ENCODE data around the gene UBIAD1.
"Not testable (repeated sequence)": the region's sequence is repeated elsewhere in the genome, so short reads cannot be mapped to it uniquely, and the experiment has no call there.

The UBIAD1 gene

DNA sequence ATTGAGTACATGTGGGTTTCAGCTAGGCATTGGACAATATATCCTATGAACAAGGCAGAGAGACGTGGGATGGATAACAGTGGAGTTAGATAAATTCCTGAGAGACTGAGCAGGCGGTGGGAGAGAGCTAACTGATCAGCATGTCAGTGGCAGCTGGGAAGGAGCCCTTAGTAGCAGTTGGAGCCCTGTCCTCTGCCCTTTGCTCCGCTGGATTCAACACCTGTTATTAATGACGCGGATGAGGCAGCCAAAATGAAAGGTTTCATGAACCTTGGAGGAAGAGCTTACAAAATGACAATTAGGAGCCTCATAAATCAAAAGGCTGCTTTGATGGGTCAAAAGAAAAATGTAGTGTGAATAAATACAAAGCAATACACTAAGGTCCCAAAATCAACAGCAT lies 16.1 kb downstream of the UBIAD1 start:
- no peak overlapping the region for H3K27ac ChIP-seq
- no peaks in the 10 kb centered on the region for H3K27me3 ChIP-seq (replicated peaks)
- H3K36me3 ChIP-seq (replicated peaks), result no peaks in the 10 kb centered on the region
- in situ Hi-C loops (cut with HindIII; ENCODE audit: low pct_ligation_motif_present, low sequenced_read_pairs), result no loop called here
- TF ChIP-seq, protein P1, sequence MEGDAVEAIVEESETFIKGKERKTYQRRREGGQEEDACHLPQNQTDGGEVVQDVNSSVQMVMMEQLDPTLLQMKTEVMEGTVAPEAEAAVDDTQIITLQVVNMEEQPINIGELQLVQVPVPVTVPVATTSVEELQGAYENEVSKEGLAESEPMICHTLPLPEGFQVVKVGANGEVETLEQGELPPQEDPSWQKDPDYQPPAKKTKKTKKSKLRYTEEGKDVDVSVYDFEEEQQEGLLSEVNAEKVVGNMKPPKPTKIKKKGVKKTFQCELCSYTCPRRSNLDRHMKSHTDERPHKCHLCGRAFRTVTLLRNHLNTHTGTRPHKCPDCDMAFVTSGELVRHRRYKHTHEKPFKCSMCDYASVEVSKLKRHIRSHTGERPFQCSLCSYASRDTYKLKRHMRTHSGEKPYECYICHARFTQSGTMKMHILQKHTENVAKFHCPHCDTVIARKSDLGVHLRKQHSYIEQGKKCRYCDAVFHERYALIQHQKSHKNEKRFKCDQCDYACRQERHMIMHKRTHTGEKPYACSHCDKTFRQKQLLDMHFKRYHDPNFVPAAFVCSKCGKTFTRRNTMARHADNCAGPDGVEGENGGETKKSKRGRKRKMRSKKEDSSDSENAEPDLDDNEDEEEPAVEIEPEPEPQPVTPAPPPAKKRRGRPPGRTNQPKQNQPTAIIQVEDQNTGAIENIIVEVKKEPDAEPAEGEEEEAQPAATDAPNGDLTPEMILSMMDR (IDR thresholded peaks at IDR 0.05; ENCODE audit: low read depth, low read length, missing control alignments), result no peak
- no peak overlapping the region for H3K4me3 ChIP-seq (ENCODE audit: low read depth, low read length)
- no peak for DNase-seq

DNA sequence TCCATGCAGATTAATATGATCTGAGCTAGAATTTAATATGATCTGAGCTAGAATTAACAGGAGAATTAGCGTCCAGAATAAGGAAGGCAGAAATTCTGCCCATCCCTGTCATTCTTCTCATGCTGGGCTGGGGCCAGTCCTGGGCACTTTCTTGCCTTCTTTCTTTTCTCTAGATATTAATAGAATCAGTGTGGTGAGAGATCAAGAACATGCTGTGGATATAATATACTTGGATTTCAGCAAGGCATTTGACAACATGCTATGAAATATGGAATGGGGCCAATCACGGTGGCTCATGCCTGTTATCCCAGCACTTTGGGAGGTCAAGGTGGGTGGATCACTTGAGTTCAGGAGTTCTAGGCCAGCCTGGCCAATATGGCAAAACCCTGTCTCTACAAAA lies 18.1 kb downstream of the UBIAD1 start:
- Histone ChIP-seq H3K4me3 (ENCODE audit: low read depth, low read length) (no peak overlapping the region), H3K36me3 (replicated peaks) (no peaks in the 10 kb centered on the region), H3K27ac (no peak overlapping the region), H3K27me3 (replicated peaks) (no peaks in the 10 kb centered on the region)
- no peak for DNase-seq
- TF ChIP-seq, protein P1 (IDR thresholded peaks at IDR 0.05; ENCODE audit: low read depth, low read length, missing control alignments), result no peak
- in situ Hi-C loops (cut with HindIII; ENCODE audit: low pct_ligation_motif_present, low sequenced_read_pairs), result no loop called here

DNA sequence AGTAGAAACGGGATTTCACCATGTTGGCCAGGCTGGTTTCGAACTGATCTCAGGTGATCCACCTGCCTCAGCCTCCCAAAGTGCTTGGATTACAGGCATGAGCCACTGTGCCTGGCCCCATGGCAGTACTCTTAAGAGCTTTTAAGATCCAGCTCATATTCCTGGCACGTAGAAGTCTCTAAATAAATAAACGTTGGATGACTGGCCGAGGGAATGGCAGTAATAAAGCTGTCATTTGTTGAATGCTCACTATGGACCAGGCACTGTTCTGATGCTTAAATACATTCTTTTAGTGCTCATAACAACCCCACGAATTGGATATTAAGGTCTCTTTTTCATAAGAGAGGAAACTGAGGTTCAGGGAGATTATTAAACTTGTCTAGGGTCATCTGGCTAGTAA lies 20.9 kb downstream of the UBIAD1 start:
- DNase-seq, result no peak
- Histone ChIP-seq H3K4me3 (ENCODE audit: low read depth, low read length) (no peak overlapping the region), H3K36me3 (replicated peaks) (no peaks in the 10 kb centered on the region), H3K27ac (no peak overlapping the region), H3K27me3 (replicated peaks) (no peaks in the 10 kb centered on the region)
- in situ Hi-C loops (cut with HindIII; ENCODE audit: low pct_ligation_motif_present, low sequenced_read_pairs), result no loop called here
- TF ChIP-seq, protein P1 (IDR thresholded peaks at IDR 0.05; ENCODE audit: low read depth, low read length, missing control alignments), result no peak

DNA sequence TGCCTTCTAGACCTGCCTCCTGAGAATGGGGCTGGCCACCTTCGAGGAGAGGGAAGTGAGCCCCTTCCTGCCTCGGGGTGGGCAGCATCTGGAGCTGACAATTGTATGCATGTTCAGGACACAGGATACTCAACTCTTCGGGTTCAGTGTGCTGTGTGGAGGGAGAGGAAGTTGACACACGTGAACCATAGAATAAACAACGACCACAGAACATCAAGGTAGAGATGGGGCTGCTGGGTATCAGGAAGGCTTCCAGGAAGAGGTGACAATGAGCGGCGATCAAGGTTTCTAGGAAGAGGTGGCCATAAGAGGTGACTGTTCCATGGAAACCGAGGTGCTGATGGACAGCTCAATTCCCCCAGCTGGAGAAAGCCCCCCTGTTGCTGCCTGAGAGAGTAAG lies 22.0 kb downstream of the UBIAD1 start:
- in situ Hi-C loops (cut with HindIII; ENCODE audit: low pct_ligation_motif_present, low sequenced_read_pairs), result no loop called here
- Histone ChIP-seq H3K4me3 (ENCODE audit: low read depth, low read length) (no peak overlapping the region), H3K36me3 (replicated peaks) (no peaks in the 10 kb centered on the region), H3K27me3 (replicated peaks) (no peaks in the 10 kb centered on the region), H3K27ac (no peak overlapping the region)
- TF ChIP-seq, protein P1 (IDR thresholded peaks at IDR 0.05; ENCODE audit: low read depth, low read length, missing control alignments), result no peak
- no peak for DNase-seq

DNA sequence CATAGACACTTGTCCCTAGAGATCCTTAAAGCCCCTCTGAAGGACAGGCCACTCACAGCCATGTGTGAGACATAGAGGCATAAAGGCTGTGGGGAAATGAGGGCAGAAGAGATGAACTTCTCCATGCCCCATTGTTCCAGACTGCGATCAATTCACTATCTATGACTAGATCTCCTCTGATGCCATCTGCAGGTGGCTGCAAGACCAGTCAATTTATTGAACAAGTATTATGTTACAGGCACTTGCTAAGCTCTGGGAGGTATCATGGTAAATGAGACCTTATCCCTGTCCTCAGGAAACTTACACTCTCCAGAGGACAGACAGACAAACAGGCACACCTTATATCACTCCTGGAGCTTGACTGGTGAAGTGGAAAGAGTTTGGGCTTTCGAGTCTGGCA lies 22.9 kb downstream of the UBIAD1 start:
- no peaks in the 10 kb centered on the region for H3K36me3 ChIP-seq (replicated peaks)
- in situ Hi-C loops (cut with HindIII; ENCODE audit: low pct_ligation_motif_present, low sequenced_read_pairs), result no loop called here
- no peak for DNase-seq
- no peak overlapping the region for H3K27ac ChIP-seq
- TF ChIP-seq, protein P1 (IDR thresholded peaks at IDR 0.05; ENCODE audit: low read depth, low read length, missing control alignments), result no peak
- H3K27me3 ChIP-seq (replicated peaks), result no peaks in the 10 kb centered on the region
- H3K4me3 ChIP-seq (ENCODE audit: low read depth, low read length), result no peak overlapping the region

DNA sequence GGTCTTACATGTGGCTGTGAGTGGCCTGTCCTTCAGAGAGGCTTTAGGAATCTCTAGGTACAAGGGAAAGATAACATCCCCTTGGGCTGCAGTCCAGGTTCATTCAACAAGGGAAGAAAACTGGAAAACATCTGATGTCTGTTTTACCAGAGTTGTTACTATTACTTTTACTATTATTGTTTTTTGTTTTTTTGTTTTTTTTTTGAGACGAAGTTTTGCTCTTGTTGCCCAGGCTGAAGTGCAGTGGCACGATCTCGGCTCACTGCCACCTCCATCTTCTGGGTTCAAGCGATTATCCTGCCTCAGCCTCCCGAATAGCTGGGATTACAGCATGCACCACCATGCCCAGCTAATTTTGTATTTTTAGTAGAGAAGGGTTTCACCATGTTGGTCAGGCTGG lies 24.8 kb downstream of the UBIAD1 start:
- H3K27ac ChIP-seq; H3K4me3 ChIP-seq (ENCODE audit: low read depth, low read length); H3K27me3 ChIP-seq (replicated peaks); in situ Hi-C loops (cut with HindIII; ENCODE audit: low pct_ligation_motif_present, low sequenced_read_pairs); DNase-seq; H3K36me3 ChIP-seq (replicated peaks): not testable (repeated sequence)
